ENCODE data around the gene SHROOM1.

Gene SHROOM1

DNA sequence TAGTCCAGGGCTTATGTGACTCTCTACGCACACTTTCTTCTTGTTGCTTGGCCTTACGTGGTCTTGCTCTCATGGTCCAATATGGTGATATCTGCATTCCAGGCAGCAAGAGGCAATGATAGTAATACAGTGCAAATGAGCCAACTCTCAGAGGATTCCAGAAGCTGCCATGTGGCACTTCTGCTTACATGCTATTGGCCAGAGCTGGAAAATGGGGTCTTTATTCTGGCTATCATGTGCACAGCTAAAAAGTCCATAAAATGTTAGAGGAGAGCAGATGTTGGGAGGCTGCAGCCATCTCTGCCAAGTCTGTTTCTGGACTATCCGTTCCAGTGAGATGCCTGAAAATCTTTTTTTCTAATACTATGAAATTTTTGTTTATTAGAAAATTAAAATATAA lies 50.5 kb downstream of the SHROOM1 start:
- DNase-seq: peak in 29 of 51 donors; percentile 26 to 88 (median 48)

DNA sequence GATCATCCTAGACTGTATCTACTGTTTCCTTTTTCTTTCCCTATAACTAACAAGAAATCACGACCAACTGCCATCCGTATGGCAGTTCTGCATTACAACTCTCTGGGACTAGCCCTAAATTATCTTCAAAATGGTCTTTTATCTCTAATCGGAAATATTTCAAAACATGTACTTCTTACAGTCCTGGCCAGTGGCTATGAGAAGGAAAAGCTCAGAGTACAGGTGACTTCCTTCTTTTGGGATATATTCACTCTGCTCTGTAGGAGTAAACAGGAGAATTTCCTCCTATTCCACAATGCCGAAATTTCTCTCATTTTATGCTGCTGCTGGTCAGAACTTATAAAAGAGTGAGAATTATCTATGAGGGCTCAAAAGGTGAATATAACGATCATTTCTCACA lies 51.6 kb downstream of the SHROOM1 start:
- DNase-seq: no peak

DNA sequence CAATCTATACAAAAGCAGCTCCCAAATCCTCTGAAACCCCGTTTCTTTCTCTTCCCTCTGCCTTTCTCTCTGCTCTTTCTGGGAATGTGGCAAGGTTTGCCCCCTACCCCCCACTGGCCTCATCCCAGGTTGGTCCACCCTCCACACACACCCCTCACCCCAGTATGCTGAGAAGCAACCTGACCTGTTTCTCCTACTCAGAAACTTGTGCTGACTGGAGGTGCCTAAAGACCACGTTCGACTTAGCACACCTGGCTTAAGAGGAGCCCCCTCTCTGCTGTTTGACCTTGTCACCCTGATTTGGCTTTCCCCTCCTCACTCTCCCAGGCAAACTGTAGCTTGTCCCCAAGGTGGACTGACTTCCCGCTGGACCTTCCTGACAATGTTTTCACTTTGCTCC lies 52.3 kb downstream of the SHROOM1 start:
- peak in 1 of 51 donors; percentile 57 for DNase-seq

DNA sequence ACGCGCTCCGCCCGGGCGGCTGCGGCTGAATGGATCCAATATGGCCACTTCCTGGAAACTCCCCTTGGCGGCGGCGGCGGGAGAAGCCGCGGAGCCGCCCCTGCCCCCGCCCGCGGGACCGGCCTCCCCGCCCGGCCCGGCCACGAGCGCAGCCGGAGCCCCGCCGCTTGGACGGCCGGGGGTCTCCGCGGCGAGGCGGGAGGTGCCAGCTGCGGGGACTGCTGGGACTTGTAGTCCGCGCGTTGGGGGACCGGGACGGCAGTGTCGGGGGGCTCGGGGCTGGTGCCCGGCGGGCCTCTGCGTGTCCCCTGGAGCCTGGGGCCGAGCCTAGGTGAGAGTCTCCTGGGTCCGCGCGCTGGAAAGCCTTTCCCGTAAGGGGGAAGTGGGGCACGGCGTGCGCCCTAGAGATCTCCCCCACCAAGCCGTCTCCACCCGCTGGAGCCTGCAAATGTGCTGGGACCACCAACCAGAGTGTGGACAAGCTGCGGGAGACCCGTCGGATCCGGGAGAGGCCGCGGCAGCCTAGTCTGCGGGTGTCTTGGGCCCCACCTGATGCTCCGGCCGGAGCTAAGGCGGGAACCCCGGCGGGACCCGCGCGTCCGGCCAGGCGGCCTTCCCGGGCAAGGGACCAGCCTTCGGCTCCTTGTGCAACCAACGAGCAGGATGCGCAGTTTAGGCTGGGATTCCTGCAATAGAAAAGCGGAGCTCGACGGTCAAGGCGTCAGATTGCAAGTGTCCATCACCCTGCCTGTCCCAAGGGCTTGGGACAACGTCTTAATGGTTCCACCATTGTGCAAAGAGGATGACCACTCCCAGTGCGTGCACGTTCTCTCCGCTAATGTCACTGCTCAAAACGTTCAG lies 53.0 kb downstream of the SHROOM1 start, which contains the start of gene SEPTIN8:
SEPTIN8 (minus strand) TSS at position 31 of the 861 bp plus-strand sequence. CDS start 102 bp downstream, outside the sequence.
- peak in 39 of 51 donors; percentile 36 to 83 (median 62) for DNase-seq

DNA sequence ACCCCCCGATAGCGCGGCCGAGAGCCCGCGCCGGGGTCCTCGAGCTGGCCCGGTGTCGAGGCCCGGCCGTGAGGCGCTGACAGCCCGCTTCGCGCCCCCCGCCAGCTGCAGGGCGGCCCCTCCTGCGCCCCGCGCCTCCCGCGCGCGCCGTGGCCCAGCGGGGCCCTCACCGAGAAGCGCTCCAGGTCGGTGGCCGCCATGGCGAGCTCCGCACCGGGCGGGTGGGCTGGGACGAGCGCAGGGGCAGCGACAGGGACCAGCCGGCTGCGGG lies 53.6 kb downstream of the SHROOM1 start:
- DNase-seq: no peak

DNA sequence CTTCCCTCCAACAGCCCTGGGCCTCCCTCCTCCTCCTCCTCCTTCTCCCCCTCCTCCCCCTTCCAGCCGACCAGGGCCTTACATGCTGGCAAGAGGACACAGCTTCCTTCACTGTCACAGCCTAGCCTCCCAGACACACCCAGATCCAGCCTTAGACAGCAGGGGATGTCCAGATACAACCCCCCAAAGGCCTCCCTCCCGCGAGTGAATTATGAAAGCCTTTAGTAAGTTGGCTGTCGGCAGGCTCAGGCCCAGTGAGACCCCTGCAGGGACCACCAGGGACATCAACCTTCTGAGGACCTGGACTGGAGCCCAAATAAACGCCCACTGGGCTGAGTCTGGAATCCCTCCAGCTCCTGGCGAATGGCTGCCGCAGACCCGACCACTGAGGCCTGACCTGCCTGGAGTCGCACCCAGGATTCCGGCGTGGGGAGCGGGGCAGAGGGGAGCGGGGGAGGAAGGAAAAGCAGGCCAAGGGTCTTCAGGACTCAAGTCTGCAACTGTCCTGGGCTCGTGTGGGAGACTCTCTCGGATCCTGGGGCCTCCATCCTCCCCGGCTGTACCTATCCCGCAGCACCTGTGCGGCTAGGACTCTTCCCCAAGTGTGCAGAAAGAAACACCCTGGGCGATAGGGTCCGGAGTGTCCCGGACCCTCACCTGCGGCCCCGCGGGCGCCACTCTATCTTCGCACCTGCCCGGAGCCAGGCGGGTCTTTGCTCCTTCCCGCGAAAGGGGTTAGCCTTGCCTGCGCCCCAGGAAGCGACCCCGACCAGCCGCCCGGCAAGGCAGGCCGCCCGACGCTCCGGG lies 54.1 kb downstream of the SHROOM1 start:
- peak in 34 of 51 donors; percentile 17 to 78 (median 50) for DNase-seq

DNA sequence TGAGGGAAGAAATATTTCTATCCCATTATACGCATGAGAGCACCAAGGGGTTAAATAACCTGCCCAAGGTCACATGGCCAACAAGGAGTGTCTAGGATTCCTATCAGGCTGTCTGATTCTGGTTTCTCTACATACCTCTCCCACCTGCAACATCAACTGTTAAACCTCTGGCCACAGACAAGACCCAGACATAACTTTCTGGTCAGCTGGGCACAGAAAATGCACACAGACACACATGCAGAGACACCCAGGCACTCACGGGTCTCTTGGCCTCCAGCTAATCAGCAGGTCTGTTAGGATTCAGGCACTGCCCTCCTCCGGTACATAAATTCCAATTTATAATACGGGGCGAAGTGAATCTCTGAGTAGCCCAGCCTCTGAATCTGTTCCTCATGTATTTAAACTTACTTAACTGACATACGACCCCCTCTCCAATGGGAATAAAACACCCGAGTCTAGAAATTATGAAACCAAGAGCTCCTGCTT lies 54.9 kb downstream of the SHROOM1 start:
- peak in 3 of 51 donors; percentile 19 to 61 (median 38) for DNase-seq

DNA sequence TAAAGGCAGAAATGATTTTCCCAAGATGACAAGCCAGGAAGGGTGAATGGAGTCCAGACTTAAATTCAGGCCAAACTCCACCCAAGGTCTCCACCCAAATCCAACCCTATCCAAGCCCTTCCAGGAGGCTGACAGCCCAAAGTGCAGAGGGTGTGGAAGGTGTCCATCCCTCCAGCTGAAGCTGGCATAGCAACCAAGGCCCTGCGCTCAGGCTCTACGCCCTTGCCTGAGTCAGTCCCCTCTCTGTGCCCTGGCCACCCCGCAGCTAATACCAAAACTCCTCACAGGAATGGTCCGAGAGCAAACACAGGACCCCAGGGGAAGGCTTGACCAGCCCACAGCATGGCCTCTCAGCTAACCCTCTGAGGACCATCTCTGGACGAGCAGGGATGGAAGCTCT lies 55.6 kb downstream of the SHROOM1 start:
- peak in 1 of 51 donors; percentile 15 for DNase-seq

DNA sequence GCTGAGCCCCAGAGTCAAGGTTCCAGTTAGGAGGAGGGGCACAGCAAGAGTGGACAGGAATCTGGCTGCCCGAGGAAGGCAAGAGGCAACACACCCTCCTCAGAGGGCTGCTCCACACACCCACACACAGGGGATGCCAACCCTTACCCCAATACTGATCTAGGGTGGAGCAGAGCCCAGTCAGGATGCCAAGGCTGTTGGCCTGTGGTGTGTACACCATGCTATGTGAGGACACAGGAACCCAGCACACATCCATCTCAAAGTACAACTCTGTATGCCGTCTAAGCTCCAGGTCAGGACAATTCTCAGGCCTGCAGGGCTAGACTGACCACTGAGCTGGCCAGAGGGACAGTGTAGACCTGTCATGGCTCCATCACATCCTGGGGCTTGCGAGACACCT lies 56.0 kb downstream of the SHROOM1 start:
- DNase-seq: peak in 2 of 51 donors; percentile 51 to 54

DNA sequence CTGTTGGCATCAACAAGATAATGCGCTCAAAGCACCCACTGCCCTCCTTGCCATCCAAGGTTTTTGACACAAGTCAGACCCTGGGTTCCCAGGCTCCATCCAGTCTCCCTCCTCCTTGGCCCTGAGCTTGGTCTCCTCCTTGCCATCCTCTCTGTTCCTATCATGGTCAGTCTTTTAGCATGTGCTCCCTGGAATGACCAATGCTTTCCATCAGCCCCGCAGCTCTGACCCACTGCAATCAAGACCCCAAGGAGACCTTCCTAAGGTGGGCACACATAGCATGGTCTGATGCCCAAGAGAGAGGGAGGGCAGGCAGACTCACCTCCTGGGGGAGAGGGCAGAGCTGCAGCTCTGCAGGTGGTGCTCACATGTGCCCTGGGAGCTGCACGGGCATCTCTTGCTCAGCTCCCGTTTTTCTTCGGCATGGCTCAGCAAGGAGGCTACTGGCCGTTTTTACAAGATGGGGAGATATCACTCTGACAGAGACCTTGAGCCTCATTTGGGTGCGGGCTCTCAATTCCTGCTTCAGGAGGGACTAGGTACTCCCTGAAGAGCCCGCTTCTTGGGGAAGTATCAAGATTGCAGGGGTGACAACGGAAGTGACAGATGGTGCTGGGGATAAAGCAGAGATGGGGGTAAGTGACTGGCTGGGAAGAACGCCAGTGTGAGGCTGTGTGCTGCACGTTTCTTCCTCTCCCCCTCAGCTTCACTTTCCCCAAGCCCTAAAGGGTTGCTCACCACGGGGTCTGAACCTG lies 56.7 kb downstream of the SHROOM1 start:
- DNase-seq: peak in 1 of 51 donors; percentile 56

DNA sequence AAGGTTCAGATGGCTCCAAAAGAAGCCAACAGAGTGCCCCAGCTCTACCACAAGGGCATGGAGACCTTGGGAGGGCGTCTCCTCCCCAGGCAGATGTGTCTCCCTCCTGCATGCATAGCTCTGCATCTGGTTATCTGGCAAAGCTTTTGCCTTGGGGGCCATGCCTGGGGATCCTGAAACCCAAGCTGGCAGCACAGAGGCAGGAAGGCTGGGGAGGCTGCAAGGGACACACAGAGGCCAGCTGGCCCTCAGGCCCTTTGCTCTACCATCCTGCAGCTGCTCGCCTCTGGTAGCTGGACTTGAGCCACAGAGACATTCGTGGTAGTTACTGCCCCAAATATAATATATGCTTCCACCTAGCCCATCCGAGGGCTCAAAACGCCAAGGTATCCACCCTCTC lies 57.3 kb downstream of the SHROOM1 start:
- peak in 5 of 51 donors; percentile 18 to 52 (median 32) for DNase-seq

DNA sequence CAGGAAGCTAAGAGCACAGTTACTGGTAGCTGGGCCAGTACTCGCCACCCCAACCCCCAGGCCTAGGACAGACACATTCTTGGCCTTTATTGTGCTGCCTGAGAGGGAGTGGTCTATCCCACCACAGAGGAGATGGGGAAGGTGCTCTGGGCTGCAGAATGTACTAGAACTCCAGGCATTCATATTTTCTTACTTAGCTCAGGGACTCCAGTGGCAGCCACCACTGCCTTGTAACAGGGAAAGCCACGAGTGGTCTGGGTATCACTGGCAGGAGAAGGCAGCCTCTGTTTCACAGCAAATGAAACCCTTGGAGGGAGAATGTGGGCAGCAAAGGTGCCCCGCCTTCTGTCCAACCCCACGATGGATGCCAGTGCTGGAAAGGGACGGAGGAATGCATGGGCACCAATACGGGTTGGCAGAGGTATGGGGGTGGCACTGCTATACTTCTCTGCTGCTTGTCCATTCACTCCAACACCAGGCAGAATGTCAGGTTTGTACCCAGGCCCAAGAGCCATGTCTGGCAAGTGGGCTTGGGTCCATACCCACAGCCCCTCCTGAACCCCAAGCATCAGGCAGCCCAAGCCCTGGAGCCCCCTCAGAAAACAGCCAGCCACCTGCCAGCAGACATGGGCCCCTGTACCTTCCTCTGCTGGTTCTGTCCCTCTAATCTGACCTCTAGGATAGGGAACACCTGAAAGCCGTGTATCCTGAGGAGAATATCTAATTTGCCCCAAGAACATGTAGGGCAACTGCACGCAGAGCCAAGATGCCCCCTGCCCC lies 58.0 kb downstream of the SHROOM1 start:
- DNase-seq: peak in 1 of 51 donors; percentile 34
